Left lung (tissue), 10 donors: ENCODE results near the gene GON7. TPM values are rescaled to one million over a fixed set of nuclear protein-coding genes. Genes with fewer than 3 reads are reported as not detected.
"Not testable (repeated sequence)": the region's sequence is repeated elsewhere in the genome, so short reads cannot be mapped to it uniquely, and the experiment has no call there.

Experiments
- ATAC-seq: fragments of 200-7000 bp; cut with Tn5 transposase; one replicate; pipeline ENCODE4 v1.9.1; 2020; ENCODE audit warnings: moderate library complexity
- DNase-seq, 4 donors: peaks; one replicate each; pipeline ENCODE4 v3.0.0-alpha.2; 2013 to 2020
- H3K27ac ChIP-seq, 2 donors: fragments of 200-600 bp; sonication (generic) in 1 of 2; one replicate each; pipeline versions ENCODE4 v1.5.0 to v1.8.0; 2020 to 2021
- H3K27me3 ChIP-seq, 2 donors: fragments of 200-600 bp; sonication (generic) in 1 of 2; one replicate each; pipeline versions ENCODE4 v1.5.0 to v1.8.0; 2020 to 2021
- H3K36me3 ChIP-seq, 2 donors: fragments of 200-600 bp; sonication (generic) in 1 of 2; one replicate each; pipeline versions ENCODE4 v1.5.0 to v1.8.0; 2020 to 2021
- H3K4me1 ChIP-seq, 2 donors: fragments of 200-600 bp; one replicate each; pipeline ENCODE4 v1.8.0; 2021
- H3K4me3 ChIP-seq, 2 donors: fragments of 200-600 bp; sonication (generic) in 1 of 2; one replicate each; pipeline versions ENCODE4 v1.5.0 to v1.8.0; 2020 to 2021; ENCODE audit warnings: mild to moderate bottlenecking in 1 of 2
- H3K9me3 ChIP-seq, 2 donors: fragments of 200-600 bp; sonication (generic) in 1 of 2; one replicate each; pipeline versions ENCODE4 v1.5.0 to v1.8.0; 2020 to 2021
- CTCF ChIP-seq, 2 donors: fragments of 200-600 bp; sonication (generic) in 1 of 2; IDR thresholded peaks; one replicate each; pipeline versions ENCODE4 v1.5.0 to v1.8.0; 2021; ENCODE audit warnings: antibody characterized with exemption in 2 of 2
- intact Hi-C, 2 donors: fragments of 100-400 bp; cut with DNase I; formaldehyde crosslinking; loops; one replicate each; pipeline versions ENCODE4 v1.11.2 to v1.14.2; 2022
- polyA plus RNA-seq, 6 donors: library from polyadenylated mRNA; unstranded; fragments of 120-200 nt; gene quantifications; one replicate each; pipeline ENCODE4 v1.2.1, GENCODE V29; 2013; ENCODE audit not compliant: insufficient read length in 6 of 6
- total RNA-seq, 2 donors: library from RNA; stranded (reverse); fragmentation: NEBNext Ultra II Directional; extraction: Animal tissue kit (Norgen Biotek cat#: 25700); gene quantifications; one replicate each; pipeline ENCODE4 v1.2.1, GENCODE V29; 2021
- donor health status: DM: no; HTN: yes; CAD: no.
- donor health status: DM: no; HTN: no; CAD: no.

Gene GON7
- total and polyA plus RNA-seq, 8 donors = 11.7 to 16.5 (median 13.3) TPM

- no peak for TF ChIP-seq CTCF (IDR thresholded peaks at IDR 0.05)
- Histone ChIP-seq H3K27me3 (no peaks in the 10 kb centered on the region), H3K4me1 (no peaks in the 10 kb centered on the region), H3K36me3 (no peaks in the 10 kb centered on the region), H3K4me3 (no peak overlapping the region), H3K27ac (no peak overlapping the region), H3K9me3 (no peaks in the 10 kb centered on the region)
- no peak for DNase-seq
- no peak for ATAC-seq
- intact Hi-C loops = no loop called here
These were observed 45.4 kb downstream of the GON7 start for GRCh38 chr14:93161411-93161940.

GRCh38 chr14:93160353-93160801, 46.5 kb downstream of the GON7 start:
- Histone ChIP-seq H3K4me3 (no peak overlapping the region), H3K36me3 (no peaks in the 10 kb centered on the region), H3K9me3 (no peaks in the 10 kb centered on the region), H3K4me1 (no peaks in the 10 kb centered on the region), H3K27ac (no peak overlapping the region), H3K27me3 (no peaks in the 10 kb centered on the region)
- DNase-seq (peak in 1 of 4 donors; percentile 5), ATAC-seq (peak; percentile 22)
- TF ChIP-seq CTCF (IDR thresholded peaks at IDR 0.05) = no peak
- intact Hi-C loops = no loop called here

GRCh38 chr14:93159625-93160352, 47.1 kb downstream of the GON7 start:
- DNase-seq = peak in 1 of 4 donors; percentile 1
- intact Hi-C loops, H3K27ac ChIP-seq, H3K4me3 ChIP-seq, ATAC-seq, H3K9me3 ChIP-seq, H3K36me3 ChIP-seq, H3K27me3 ChIP-seq, H3K4me1 ChIP-seq: not testable (repeated sequence)

GRCh38 chr14:93158349-93158748, 48.5 kb downstream of the GON7 start:
- ATAC-seq, H3K27me3 ChIP-seq, H3K36me3 ChIP-seq, H3K9me3 ChIP-seq, intact Hi-C loops, H3K27ac ChIP-seq, H3K4me1 ChIP-seq, H3K4me3 ChIP-seq: not testable (repeated sequence)
- DNase-seq = peak in 1 of 4 donors; percentile 5

GRCh38 chr14:93156693-93157369, 50.0 kb downstream of the GON7 start:
- TF ChIP-seq CTCF (IDR thresholded peaks at IDR 0.05) = no peak
- intact Hi-C loops = no loop called here
- peak in 1 of 4 donors; percentile 25 for DNase-seq
- Histone ChIP-seq H3K9me3 (no peaks in the 10 kb centered on the region), H3K36me3 (no peaks in the 10 kb centered on the region), H3K4me3 (no peak overlapping the region), H3K27me3 (no peaks in the 10 kb centered on the region), H3K27ac (no peak overlapping the region), H3K4me1 (no peaks in the 10 kb centered on the region)
- ATAC-seq = no peak

- TF ChIP-seq CTCF (IDR thresholded peaks at IDR 0.05) = no peak
- no peak overlapping the region for H3K27ac ChIP-seq
- H3K9me3 ChIP-seq = no peaks in the 10 kb centered on the region
- no peak for DNase-seq
- H3K4me3 ChIP-seq = no peak overlapping the region
- no peak for ATAC-seq
- H3K4me1 ChIP-seq = peaks cover 0 to 9% of the 10 kb centered on the region in 2 donors
- H3K36me3 ChIP-seq = no peaks in the 10 kb centered on the region
- no peaks in the 10 kb centered on the region for H3K27me3 ChIP-seq
- intact Hi-C loops = no loop called here
These were observed 51.2 kb downstream of the GON7 start for GRCh38 chr14:93155667-93156066.
